Measurements from ENCODE around the gene ANKUB1. TPM values are rescaled to one million over a fixed set of nuclear protein-coding genes. Genes with fewer than 3 reads are reported as not detected.

The ANKUB1 gene
- total RNA-seq, 1 experiment from 2014 or later = not detected

DNA sequence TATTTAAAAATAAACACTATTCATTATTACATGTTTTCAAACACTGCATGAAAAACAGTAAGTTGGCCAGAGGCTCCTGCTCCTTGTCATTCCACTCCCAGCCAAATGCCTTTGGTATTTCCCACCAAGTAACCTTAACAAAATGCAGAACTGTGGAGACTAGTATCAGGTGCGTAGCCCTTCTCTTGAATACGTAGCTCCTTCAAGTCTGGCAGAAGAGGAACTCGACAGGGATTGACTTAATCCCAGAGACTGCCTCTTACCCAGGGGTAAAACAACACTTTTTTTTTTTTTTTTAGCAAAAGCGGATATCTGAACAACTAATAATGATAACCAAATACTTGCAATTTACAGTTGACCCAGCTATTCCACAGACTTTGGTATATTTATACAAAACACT lies 40.8 kb downstream of the ANKUB1 start:
- ChIA-PET POLR2A (interaction anchor here (0.7 to 1.8 kb wide), 2 partner anchors 24 to 93 kb away, joined by 3 to 8 read pairs; partner anchors contain the start of gene WWTR1), CTCF (interaction anchor here (0.6 to 2.2 kb wide), 7 partner anchors 34 to 249 kb away, joined by 3 to 21 read pairs (median 4); partner anchors contain the start of gene WWTR1)
- Mint-ChIP-seq H3K4me1 (0 out of 2 replicates have a peak, but pooled peaks cover 4% of the 10 kb centered on the region), H3K27me3 (ENCODE audit: low read depth) (no peaks in the 10 kb centered on the region), H3K36me3 (peaks cover 35% of the 10 kb centered on the region), H3K27ac (no peak overlapping the region), H3K9me3 (no peaks in the 10 kb centered on the region), H3K4me3 (peak overlapping the region; percentile 97)
- TF ChIP-seq ZNF121 (CRISPR knock-in tag; IDR thresholded peaks at IDR 0.05) (no peak), NR1H2 (CRISPR knock-in tag; IDR thresholded peaks at IDR 0.05) (no peak), NR3C1 (CRISPR knock-in tag; conservative IDR thresholded peaks at IDR 0.05; ENCODE audit: low read depth) (no peak), NFATC4 (CRISPR knock-in tag; IDR thresholded peaks at IDR 0.05) (no peak), ZNF232 (CRISPR knock-in tag; IDR thresholded peaks at IDR 0.05) (no peak)
- TF ChIP-seq, protein P1, sequence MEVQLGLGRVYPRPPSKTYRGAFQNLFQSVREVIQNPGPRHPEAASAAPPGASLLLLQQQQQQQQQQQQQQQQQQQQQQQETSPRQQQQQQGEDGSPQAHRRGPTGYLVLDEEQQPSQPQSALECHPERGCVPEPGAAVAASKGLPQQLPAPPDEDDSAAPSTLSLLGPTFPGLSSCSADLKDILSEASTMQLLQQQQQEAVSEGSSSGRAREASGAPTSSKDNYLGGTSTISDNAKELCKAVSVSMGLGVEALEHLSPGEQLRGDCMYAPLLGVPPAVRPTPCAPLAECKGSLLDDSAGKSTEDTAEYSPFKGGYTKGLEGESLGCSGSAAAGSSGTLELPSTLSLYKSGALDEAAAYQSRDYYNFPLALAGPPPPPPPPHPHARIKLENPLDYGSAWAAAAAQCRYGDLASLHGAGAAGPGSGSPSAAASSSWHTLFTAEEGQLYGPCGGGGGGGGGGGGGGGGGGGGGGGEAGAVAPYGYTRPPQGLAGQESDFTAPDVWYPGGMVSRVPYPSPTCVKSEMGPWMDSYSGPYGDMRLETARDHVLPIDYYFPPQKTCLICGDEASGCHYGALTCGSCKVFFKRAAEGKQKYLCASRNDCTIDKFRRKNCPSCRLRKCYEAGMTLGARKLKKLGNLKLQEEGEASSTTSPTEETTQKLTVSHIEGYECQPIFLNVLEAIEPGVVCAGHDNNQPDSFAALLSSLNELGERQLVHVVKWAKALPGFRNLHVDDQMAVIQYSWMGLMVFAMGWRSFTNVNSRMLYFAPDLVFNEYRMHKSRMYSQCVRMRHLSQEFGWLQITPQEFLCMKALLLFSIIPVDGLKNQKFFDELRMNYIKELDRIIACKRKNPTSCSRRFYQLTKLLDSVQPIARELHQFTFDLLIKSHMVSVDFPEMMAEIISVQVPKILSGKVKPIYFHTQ (CRISPR knock-in tag; IDR thresholded peaks at IDR 0.05) = no peak
- TF ChIP-seq, protein P2, sequence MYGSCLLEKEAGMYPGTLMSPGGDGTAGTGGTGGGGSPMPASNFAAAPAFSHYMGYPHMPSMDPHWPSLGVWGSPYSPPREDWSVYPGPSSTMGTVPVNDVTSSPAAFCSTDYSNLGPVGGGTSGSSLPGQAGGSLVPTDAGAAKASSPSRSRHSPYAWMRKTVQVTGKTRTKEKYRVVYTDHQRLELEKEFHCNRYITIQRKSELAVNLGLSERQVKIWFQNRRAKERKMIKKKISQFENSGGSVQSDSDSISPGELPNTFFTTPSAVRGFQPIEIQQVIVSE (CRISPR knock-in tag; IDR thresholded peaks at IDR 0.05; ENCODE audit: borderline replicate concordance) = no peak
- TF ChIP-seq, protein P3, sequence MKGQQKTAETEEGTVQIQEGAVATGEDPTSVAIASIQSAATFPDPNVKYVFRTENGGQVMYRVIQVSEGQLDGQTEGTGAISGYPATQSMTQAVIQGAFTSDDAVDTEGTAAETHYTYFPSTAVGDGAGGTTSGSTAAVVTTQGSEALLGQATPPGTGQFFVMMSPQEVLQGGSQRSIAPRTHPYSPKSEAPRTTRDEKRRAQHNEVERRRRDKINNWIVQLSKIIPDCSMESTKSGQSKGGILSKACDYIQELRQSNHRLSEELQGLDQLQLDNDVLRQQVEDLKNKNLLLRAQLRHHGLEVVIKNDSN (CRISPR knock-in tag; IDR thresholded peaks at IDR 0.05) = no peak
- TF ChIP-seq, protein P4, sequence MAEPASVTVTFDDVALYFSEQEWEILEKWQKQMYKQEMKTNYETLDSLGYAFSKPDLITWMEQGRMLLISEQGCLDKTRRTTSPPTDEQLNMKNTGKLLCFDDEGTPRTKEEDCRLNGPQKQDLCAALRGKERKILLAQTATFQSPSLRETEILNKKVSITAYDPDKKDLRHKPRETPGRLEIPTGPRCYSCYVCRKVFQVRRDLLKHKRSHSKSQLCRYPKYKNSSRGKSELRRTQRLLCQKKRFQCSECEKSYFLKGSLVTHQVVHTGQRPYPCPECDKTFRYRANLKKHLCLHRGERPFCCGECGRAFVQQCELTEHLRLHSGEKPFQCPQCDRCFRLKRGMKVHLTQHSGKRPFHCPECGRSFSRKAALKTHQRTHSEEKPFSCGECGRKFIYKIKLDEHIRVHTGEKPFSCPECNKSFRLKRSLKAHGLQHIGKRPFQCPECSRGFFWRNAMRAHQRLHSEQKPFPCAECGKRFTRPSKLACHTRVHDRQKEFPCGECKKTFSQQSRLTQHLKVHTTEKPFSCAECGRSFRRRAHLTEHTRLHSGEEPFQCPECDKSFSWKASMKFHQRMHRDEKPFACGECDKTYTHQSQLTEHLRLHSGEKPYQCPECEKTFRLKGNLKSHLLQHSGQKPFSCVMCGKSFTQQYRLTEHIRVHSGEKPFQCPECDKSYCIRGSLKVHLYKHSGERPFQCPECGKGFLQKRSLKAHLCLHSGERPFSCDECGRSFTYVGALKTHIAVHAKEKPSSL (CRISPR knock-in tag; conservative IDR thresholded peaks at IDR 0.05) = no peak
- DNase-seq (ENCODE audit: low spot score) = no peak
- ATAC-seq = no peak

DNA sequence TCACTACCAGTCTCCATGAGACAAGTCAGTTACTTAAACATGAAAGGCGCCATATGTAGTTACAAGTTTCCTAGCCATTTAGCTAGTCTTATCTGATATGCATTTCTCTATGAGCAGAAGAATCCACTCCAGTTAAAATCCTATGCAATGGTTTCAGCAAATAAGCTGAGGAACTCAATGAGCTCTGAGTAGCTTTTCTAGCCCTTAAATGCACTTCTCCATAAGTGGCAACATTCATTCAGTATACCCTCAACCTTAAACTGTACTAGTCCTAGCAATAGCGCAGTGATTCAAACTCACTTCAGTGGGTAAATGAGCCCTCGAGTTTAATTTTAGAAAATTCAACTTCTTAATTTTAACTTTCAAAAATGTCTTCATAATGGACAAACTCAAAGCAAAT lies 47.7 kb downstream of the ANKUB1 start:
- no peak for ATAC-seq
- CTCF ChIA-PET = interaction anchor here (1.1 kb wide), 1 partner anchor 27 kb away, joined by 3 read pairs; no protein-coding TSS in a partner anchor
- Mint-ChIP-seq H3K4me1 (no peaks in the 10 kb centered on the region), H3K27me3 (ENCODE audit: low read depth) (no peaks in the 10 kb centered on the region), H3K27ac (no peak overlapping the region), H3K36me3 (peaks cover 42% of the 10 kb centered on the region), H3K9me3 (no peaks in the 10 kb centered on the region), H3K4me3 (no peak overlapping the region)
- POLR2A ChIA-PET = no interaction called here
- DNase-seq (ENCODE audit: low spot score) = no peak
- TF ChIP-seq EMX1 (CRISPR knock-in tag; IDR thresholded peaks at IDR 0.05) = no peak
- TF ChIP-seq ELF4 (CRISPR knock-in tag; IDR thresholded peaks at IDR 0.05; ENCODE audit: low read depth) = no peak
- TF ChIP-seq, protein P5, sequence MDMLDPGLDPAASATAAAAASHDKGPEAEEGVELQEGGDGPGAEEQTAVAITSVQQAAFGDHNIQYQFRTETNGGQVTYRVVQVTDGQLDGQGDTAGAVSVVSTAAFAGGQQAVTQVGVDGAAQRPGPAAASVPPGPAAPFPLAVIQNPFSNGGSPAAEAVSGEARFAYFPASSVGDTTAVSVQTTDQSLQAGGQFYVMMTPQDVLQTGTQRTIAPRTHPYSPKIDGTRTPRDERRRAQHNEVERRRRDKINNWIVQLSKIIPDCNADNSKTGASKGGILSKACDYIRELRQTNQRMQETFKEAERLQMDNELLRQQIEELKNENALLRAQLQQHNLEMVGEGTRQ (CRISPR knock-in tag; IDR thresholded peaks at IDR 0.05) = no peak
- TF ChIP-seq, protein P6, sequence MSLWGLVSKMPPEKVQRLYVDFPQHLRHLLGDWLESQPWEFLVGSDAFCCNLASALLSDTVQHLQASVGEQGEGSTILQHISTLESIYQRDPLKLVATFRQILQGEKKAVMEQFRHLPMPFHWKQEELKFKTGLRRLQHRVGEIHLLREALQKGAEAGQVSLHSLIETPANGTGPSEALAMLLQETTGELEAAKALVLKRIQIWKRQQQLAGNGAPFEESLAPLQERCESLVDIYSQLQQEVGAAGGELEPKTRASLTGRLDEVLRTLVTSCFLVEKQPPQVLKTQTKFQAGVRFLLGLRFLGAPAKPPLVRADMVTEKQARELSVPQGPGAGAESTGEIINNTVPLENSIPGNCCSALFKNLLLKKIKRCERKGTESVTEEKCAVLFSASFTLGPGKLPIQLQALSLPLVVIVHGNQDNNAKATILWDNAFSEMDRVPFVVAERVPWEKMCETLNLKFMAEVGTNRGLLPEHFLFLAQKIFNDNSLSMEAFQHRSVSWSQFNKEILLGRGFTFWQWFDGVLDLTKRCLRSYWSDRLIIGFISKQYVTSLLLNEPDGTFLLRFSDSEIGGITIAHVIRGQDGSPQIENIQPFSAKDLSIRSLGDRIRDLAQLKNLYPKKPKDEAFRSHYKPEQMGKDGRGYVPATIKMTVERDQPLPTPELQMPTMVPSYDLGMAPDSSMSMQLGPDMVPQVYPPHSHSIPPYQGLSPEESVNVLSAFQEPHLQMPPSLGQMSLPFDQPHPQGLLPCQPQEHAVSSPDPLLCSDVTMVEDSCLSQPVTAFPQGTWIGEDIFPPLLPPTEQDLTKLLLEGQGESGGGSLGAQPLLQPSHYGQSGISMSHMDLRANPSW (CRISPR knock-in tag; conservative IDR thresholded peaks at IDR 0.05; ENCODE audit: low read depth) = no peak
- TF ChIP-seq, protein P7, sequence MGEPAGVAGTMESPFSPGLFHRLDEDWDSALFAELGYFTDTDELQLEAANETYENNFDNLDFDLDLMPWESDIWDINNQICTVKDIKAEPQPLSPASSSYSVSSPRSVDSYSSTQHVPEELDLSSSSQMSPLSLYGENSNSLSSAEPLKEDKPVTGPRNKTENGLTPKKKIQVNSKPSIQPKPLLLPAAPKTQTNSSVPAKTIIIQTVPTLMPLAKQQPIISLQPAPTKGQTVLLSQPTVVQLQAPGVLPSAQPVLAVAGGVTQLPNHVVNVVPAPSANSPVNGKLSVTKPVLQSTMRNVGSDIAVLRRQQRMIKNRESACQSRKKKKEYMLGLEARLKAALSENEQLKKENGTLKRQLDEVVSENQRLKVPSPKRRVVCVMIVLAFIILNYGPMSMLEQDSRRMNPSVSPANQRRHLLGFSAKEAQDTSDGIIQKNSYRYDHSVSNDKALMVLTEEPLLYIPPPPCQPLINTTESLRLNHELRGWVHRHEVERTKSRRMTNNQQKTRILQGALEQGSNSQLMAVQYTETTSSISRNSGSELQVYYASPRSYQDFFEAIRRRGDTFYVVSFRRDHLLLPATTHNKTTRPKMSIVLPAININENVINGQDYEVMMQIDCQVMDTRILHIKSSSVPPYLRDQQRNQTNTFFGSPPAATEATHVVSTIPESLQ (CRISPR knock-in tag; IDR thresholded peaks at IDR 0.05) = no peak
- TF ChIP-seq CREM (CRISPR knock-in tag; IDR thresholded peaks at IDR 0.05) = no peak
- no peak for TF ChIP-seq HMGA2 (CRISPR knock-in tag; IDR thresholded peaks at IDR 0.05)
- TF ChIP-seq MXD4 (CRISPR knock-in tag; IDR thresholded peaks at IDR 0.05; ENCODE audit: borderline replicate concordance) = no peak
- TF ChIP-seq, protein P8, sequence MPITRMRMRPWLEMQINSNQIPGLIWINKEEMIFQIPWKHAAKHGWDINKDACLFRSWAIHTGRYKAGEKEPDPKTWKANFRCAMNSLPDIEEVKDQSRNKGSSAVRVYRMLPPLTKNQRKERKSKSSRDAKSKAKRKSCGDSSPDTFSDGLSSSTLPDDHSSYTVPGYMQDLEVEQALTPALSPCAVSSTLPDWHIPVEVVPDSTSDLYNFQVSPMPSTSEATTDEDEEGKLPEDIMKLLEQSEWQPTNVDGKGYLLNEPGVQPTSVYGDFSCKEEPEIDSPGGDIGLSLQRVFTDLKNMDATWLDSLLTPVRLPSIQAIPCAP (CRISPR knock-in tag; IDR thresholded peaks at IDR 0.05) = no peak
- TF ChIP-seq, protein P2 (CRISPR knock-in tag; IDR thresholded peaks at IDR 0.05; ENCODE audit: borderline replicate concordance) = no peak
- no peak for TF ChIP-seq SMAD3 (CRISPR knock-in tag; IDR thresholded peaks at IDR 0.05; ENCODE audit: borderline replicate concordance)
- no peak for TF ChIP-seq NFE2L1 (CRISPR knock-in tag; IDR thresholded peaks at IDR 0.05)
- TF ChIP-seq, protein P9, sequence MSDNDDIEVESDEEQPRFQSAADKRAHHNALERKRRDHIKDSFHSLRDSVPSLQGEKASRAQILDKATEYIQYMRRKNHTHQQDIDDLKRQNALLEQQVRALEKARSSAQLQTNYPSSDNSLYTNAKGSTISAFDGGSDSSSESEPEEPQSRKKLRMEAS (CRISPR knock-in tag; IDR thresholded peaks at IDR 0.05) = no peak

Data from WTC11 (cell line).